ENCODE results near the gene RIN3. TPM values are rescaled to one million over a fixed set of nuclear protein-coding genes. Genes with fewer than 3 reads are reported as not detected.
"Not testable (repeated sequence)": the region's sequence is repeated elsewhere in the genome, so short reads cannot be mapped to it uniquely, and the experiment has no call there.

The RIN3 gene
- polyA plus RNA-seq, 4 donors, result 5.6 to 7.6 (median 6.7) TPM

GRCh38 chr14:92639472-92640117, 126.0 kb downstream of the RIN3 start:
- not testable (repeated sequence) for DNase-seq (ENCODE audit: low read depth in 4 of 4, low spot score in 2 of 4)

- no peak for DNase-seq (ENCODE audit: low read depth in 4 of 4, low spot score in 2 of 4)
These were observed 127.7 kb downstream of the RIN3 start for GRCh38 chr14:92641306-92641705.

- no peak for DNase-seq (ENCODE audit: low read depth in 4 of 4, low spot score in 2 of 4)
These were observed 130.8 kb downstream of the RIN3 start for GRCh38 chr14:92644171-92644969.

GRCh38 chr14:92644970-92645515, 131.5 kb downstream of the RIN3 start:
- no peak for DNase-seq (ENCODE audit: low read depth in 4 of 4, low spot score in 2 of 4)

- no peak for DNase-seq (ENCODE audit: low read depth in 4 of 4, low spot score in 2 of 4)
These were observed 132.4 kb downstream of the RIN3 start for GRCh38 chr14:92645841-92646478.

GRCh38 chr14:92646952-92647796, 133.6 kb downstream of the RIN3 start:
- DNase-seq (ENCODE audit: low read depth in 4 of 4, low spot score in 2 of 4), result no peak

- DNase-seq (ENCODE audit: low read depth in 4 of 4, low spot score in 2 of 4), result no peak
These were observed 134.3 kb downstream of the RIN3 start for GRCh38 chr14:92647797-92648279.

GRCh38 chr14:92649066-92649465, 135.5 kb downstream of the RIN3 start:
- no peak for DNase-seq (ENCODE audit: low read depth in 4 of 4, low spot score in 2 of 4)

- DNase-seq (ENCODE audit: low read depth in 4 of 4, low spot score in 2 of 4), result no peak
These were observed 136.5 kb downstream of the RIN3 start for GRCh38 chr14:92649934-92650545.

GRCh38 chr14:92650581-92651105, 137.1 kb downstream of the RIN3 start:
- no peak for DNase-seq (ENCODE audit: low read depth in 4 of 4, low spot score in 2 of 4)

GRCh38 chr14:92651106-92651757, 137.7 kb downstream of the RIN3 start:
- no peak for DNase-seq (ENCODE audit: low read depth in 4 of 4, low spot score in 2 of 4)

GRCh38 chr14:92651758-92652406, 138.3 kb downstream of the RIN3 start:
- DNase-seq (ENCODE audit: low read depth in 4 of 4, low spot score in 2 of 4), result no peak

- DNase-seq (ENCODE audit: low read depth in 4 of 4, low spot score in 2 of 4), result no peak
These were observed 139.0 kb downstream of the RIN3 start for GRCh38 chr14:92652413-92653151.

GRCh38 chr14:92653162-92653651, 139.6 kb downstream of the RIN3 start:
- no peak for DNase-seq (ENCODE audit: low read depth in 4 of 4, low spot score in 2 of 4)

GRCh38 chr14:92654239-92654901, 140.8 kb downstream of the RIN3 start:
- no peak for DNase-seq (ENCODE audit: low read depth in 4 of 4, low spot score in 2 of 4)

GRCh38 chr14:92655419-92656201, 142.0 kb downstream of the RIN3 start:
- no peak for DNase-seq (ENCODE audit: low read depth in 4 of 4, low spot score in 2 of 4)
